CD4-positive, alpha-beta T cell treated with Interleukin-4 for 1 hour (primary cell): Measurements from ENCODE around the gene EVI2A.
"Not testable (repeated sequence)": the region's sequence is repeated elsewhere in the genome, so short reads cannot be mapped to it uniquely, and the experiment has no call there.

Experiments
- DNase-seq, 2 donors: peaks; one replicate each; pipeline ENCODE4 v3.0.0-alpha.2; 2020 to 2022

Gene EVI2A

GRCh38 chr17:31321481-31321880 is at the start of gene EVI2A:
Gene EVI2A, minus strand, starts transcription at chr17:31321622. Its CDS starts 2,609 bp downstream, at chr17:31319013.
- peak; percentile 92 to 93 for DNase-seq

DNA sequence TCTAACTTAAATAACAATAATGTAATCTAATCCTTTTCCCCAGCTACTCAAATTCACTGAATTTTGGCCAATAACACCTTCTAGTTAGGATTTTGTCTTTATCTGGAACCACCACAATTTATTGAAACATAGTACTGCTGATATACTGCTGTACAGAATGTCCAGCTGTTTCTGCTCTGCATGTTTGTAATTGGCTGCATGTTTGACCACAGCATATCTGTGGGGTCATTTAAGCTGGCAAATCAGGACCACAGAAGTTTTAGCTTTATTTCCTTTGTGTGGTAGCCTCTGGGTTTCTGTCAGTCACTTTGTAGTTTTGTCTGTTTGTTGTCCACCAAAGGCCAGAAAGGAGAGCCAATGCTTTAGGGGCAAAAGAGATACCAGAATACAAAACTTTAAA is 47.8 kb upstream of the EVI2A start:
- DNase-seq: no peak

DNA sequence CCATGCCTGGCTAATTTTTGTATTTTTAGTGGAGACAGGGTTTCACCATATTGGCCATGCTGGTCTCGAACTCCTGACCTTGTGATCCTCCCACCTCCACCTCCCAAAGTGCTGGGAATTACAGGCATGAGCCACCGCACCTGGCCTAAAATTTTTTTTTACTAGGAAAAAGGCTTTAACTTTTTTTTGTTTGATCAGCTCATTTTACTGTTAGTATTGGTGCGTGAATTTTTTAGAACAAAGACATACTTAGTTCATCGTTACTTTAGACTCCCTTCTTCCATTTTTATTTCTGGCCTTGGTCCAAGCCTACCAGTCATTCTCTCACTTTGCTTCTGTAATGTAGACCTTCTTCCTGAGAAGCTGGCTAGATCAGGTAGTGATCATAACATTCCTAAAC is 44.7 kb upstream of the EVI2A start:
- DNase-seq: no peak

DNA sequence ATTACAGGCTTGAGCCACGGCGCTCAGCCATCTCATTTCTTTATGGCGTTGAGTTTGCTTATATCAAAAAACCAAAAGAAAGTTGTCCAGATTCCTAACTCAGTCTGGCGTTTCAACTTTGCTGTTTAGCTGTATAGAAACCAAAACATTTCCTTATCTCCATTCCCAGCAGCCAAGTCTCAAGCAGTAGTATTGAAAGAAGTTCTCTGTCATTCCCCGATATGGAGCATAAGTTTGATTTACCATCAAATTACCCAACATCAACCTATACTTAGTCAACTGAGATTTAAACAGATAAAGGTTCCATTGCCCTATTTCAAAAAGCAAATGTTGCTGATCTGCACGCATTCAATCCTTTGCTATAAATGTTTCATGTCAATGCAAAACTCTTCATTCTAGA is 42.6 kb upstream of the EVI2A start:
- no peak for DNase-seq

GRCh38 chr17:31357839-31358394 is 36.5 kb upstream of the EVI2A start:
- DNase-seq: no peak

GRCh38 chr17:31357091-31357490 is 35.7 kb upstream of the EVI2A start:
- DNase-seq: no peak

DNA sequence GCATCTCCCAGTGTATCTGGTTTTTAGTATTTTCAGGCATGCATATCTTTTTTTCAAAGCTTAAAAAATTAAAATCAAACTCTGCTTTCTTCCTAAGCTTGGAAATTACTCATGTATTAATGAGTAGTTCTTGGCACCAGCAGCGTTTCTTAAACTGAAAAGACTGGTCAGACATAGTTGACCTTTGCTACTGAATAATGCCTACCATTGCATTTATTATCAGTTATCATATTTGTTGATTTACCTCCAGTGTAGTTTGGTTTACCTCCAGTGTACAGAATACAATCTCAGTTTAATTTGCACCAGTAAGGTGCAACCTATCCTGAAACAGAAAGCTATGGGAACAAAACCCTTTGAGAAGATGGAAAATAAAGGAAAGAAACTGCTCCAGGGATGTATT is 34.5 kb upstream of the EVI2A start:
- no peak for DNase-seq

DNA sequence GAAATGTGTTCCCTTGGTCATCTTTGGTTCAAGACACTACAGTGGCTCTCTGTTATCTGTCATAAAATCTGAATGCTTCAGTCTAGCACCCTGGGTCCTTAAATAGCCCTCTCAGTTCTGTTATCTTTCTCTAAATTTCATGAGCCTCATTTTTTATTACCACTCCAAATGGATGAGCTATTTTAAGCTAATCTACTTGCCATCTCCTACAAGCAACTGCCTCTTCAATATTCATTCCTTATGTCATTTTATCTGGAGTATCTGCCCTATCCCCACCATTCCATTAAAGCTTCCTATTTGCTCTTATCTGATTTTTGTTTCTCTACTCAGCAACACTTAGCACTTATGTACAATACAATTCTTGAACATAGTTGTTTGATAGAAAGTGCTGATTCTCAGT is 28.0 kb upstream of the EVI2A start:
- DNase-seq: no peak

GRCh38 chr17:31345191-31345747 is 23.8 kb upstream of the EVI2A start:
- DNase-seq: not testable (repeated sequence)

DNA sequence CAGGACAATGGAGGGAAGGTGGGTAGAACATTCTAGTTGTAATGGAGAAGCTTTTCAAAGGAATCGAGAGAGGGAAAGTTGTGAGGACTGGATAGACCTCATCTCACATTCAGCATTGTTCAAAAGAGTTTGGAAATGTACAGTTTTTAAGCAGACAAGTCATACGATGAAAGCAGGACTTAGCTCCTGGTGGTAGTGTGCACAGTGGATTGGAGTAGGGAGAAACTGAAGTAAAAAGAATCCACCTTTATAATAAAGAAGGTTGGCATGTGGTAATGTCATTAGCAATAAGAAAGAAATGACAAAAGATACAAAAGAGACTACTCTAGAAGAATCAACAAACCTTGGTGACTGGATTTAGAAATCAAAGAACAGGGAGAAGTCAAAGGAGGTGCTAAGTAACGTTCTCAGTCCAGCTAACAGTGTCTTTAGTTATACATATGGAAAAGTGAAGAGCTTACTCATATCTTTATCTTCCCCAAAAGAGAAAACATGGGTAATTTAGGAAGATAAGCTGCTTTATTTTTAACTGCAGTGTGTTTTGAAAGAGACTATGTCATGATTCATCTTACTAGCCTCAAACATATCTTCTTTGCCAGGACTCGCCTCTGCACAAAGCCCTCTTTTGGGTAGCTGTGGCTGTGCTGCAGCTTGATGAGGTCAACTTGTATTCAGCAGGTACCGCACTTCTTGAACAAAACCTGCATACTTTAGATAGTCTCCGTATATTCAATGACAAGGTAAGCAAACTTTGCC is 18.7 kb upstream of the EVI2A start:
- no peak for DNase-seq

DNA sequence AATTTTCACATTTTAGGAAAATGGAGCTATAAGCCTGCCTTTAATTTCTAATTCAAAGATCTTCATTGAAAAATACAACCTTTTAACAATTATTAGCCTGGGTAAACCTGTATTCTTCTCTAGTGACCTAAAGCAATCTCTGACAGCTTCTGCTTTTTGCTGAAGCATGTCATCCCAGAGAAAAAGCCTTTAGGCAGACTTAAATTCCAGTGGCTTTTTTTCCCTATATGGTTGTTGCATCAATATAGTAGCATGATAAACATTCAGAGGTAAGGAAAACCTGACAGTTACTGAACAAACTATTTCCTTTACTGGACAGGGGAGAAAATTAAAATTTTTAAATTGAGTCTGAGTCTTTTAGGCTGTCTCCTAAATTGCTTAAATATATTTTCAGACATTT is 7.8 kb upstream of the EVI2A start:
- DNase-seq: no peak

DNA sequence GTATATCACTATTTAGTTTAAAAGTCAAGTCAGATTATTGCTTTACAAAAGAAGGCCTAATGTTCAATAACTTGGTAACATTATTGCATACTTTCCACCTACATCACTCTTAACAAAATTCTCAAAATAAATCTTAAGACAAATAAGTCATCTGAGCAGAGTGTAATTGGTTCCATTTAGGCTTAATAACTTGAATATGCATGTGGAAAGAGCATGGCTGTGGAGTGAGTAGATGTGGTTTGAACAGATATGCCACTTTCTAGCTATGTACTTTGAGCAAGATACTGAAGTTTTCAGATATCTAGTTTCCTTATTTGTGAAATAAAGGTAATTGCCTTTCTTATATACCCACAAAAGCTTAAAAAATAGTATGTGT is 6.7 kb upstream of the EVI2A start:
- no peak for DNase-seq

GRCh38 chr17:31327534-31328159 is 6.2 kb upstream of the EVI2A start:
- no peak for DNase-seq

GRCh38 chr17:31323551-31323950 is 2.1 kb upstream of the EVI2A start:
- no peak for DNase-seq

GRCh38 chr17:31321966-31322365 is 544 bp upstream of the EVI2A start:
- DNase-seq: peak in 1 of 2 donors; percentile 45

- peak in 1 of 2 donors; percentile 51 for DNase-seq
Measured at GRCh38 chr17:31320791-31321190, 631 bp downstream of the EVI2A start.

- DNase-seq: peak in 1 of 2 donors; percentile 60
Measured at GRCh38 chr17:31320241-31320640, 1.2 kb downstream of the EVI2A start.

DNA sequence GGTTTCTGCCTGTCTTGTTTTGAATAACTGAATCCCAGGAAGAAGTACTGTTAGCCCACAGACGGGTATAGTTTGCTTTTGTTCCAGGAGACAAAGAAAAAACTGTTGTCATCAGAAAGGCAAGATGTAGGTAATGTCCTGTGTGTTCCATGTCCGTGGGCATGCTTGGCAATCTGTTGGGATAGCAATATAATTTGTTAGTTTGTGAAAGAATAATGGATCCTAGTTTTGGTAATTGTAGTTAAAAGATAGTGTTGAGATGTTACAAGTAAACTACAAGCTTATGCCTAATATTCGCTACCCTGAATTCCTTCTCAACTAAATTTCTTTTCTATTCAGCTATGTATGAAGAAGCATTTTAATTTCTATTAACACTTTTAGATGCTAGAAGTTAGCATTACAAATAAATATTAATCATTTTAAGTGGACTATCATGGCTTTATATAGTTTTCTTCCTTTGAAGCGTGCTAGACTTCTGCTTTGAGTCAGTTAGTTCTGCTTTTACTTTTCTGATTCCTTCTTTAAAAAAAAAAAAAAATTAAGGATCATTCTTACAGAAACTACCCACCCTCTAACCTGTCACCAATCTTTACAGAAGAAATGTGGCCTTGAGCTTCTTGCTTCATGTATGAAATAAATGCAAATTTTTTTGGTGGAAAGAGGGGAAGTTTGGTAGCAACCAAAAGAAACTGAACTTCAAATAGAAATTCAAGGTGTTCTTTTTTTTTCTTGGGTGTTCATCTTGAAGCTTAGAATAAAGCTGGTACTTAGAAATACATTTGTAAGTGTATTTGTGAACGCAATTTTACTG is 2.4 kb downstream of the EVI2A start:
- peak; percentile 23 to 82 for DNase-seq

DNA sequence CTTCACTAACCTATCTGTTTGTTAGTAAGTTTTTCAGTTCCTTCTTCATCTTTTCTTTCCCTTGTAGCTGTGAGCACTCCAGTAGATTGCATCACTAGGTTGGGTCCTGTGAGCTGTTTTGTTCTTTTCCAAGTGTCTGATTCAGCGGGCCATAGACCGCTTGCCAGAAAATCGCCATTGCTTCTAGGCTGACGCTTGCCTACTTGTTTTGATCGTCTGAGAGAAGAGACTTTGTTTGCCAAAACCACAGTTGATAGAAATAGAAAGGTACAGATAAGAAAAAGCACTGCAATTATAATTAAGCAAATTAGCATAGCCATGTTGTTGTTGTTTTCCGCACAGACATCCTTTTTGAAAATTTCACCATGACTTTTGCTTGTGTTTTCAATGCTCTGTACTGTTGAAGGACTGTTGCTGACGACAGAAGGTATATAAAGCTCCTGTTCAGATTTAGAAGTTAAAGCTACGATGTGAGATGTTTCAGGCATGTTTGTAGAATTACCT is 3.1 kb downstream of the EVI2A start:
- peak; percentile 78 to 80 for DNase-seq

DNA sequence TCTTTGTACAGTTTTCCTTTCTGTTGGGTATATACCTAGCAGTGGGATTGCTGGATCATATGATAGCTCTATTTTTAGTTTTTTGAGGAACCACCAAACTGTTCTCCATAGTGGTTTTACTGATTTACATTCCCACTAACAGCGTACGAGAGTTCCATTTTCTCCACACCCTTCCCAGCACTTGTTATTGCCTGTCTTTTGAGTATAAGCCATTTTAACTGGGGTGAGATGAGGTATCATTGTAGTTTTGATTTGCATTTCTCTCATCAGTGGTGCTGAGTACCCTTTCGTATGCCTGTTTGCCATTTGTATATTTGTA is 6.7 kb downstream of the EVI2A start:
- DNase-seq: no peak

- DNase-seq: peak; percentile 26 to 81
Measured at GRCh38 chr17:31313982-31314781, 7.2 kb downstream of the EVI2A start, which contains the start of gene EVI2B. Gene EVI2B, minus strand, starts transcription at chr17:31314054. Its CDS starts 8,445 bp downstream, at chr17:31305609.

DNA sequence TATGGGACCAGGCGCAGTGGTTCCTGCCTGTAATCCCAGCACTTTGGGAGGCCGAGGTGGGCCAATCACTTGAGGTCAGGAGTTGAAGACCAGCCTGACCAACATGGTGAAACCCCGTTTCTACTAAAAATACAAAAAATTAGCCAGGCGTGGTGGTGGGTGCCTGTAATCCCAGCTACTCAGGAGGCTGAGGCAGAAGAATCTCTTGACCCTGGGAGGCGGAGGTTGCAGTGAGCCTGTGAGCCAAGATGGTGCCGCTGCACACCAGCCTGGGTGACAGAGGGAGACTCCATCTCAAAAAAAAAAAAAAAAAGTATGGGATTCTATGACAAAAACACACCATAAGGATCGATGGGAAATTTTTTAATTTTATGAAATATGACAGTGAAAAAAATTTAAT is 9.2 kb downstream of the EVI2A start:
- DNase-seq: peak; percentile 59 to 61
